Activated CD8-positive, alpha-beta T cell treated with anti-CD3 and anti-CD28 coated beads, Interleukin-2, amount 10 ng/mL, durations not matched to agents 7 days and 5 days (primary cell): ENCODE measurements around the gene GOLT1A. TPM values are rescaled to one million over a fixed set of nuclear protein-coding genes. Genes with fewer than 3 reads are reported as not detected.

Experiments
- ATAC-seq: fragments of 150-1000 bp; cut with Tn5 transposase; one replicate; pipeline ENCODE4 v1.10.0; 2021; ENCODE audit warnings: moderate library complexity
- CTCF ChIA-PET: fragments of 350-600 bp; sonication (Branson Sonifier 250); formaldehyde crosslinking; loops from one replicate; lab custom pipeline; 2021; ENCODE audit warnings: antibody characterized with exemption; lab: Charles Lee
- POLR2A ChIA-PET: fragments of 350-600 bp; sonication (Branson Sonifier 250); formaldehyde crosslinking; loops from one replicate; lab custom pipeline; 2021; ENCODE audit warnings: antibody characterized with exemption; lab: Charles Lee
- DNase-seq: peaks from one replicate; pipeline ENCODE4 v3.0.0-alpha.2; 2020
- H3K27ac Mint-ChIP-seq: one replicate; pipeline ENCODE4 v1.8.0; 2021; ENCODE audit warnings: mild to moderate bottlenecking, mixed read lengths
- H3K27me3 Mint-ChIP-seq: one replicate; pipeline ENCODE4 v1.8.0; 2021; ENCODE audit warnings: low read depth, mixed read lengths
- H3K36me3 Mint-ChIP-seq: one replicate; pipeline ENCODE4 v1.8.0; 2021; ENCODE audit warnings: low read depth, mixed read lengths
- H3K4me1 Mint-ChIP-seq: one replicate; pipeline ENCODE4 v1.8.0; 2021; ENCODE audit warnings: low read depth, mixed read lengths
- H3K4me3 Mint-ChIP-seq: one replicate; pipeline ENCODE4 v1.8.0; 2021; ENCODE audit warnings: mild to moderate bottlenecking, mixed read lengths
- H3K9me3 Mint-ChIP-seq: one replicate; pipeline ENCODE4 v1.8.0; 2022; ENCODE audit warnings: mixed read lengths; ENCODE audit not compliant: insufficient read depth
- total RNA-seq, 2 experiments: library from RNA; stranded (reverse); gene quantifications; one replicate each; pipeline ENCODE4 v1.2.3, GENCODE V29; 2021

Gene GOLT1A
- total RNA-seq, 2 experiments from 2014 or later = not detected

- ATAC-seq = no peak
- Mint-ChIP-seq H3K4me1 (no peaks in the 10 kb centered on the region), H3K9me3 (no peaks in the 10 kb centered on the region), H3K4me3 (no peak overlapping the region), H3K27me3 (no peaks in the 10 kb centered on the region), H3K27ac (no peak overlapping the region), H3K36me3 (no peaks in the 10 kb centered on the region)
- ChIA-PET CTCF (interaction anchor here (1.5 to 3.1 kb wide), 4 partner anchors 16 to 105 kb away, joined by 3 to 63 read pairs (median 4); partner anchors contain the start of gene PLEKHA6), POLR2A (no interaction called here)
- no peak for DNase-seq
These were observed 43.7 kb upstream of the GOLT1A start for GRCh38 chr1:204257446-204257845.

- POLR2A ChIA-PET = no interaction called here
- no peak for ATAC-seq
- Mint-ChIP-seq H3K27me3 (no peaks in the 10 kb centered on the region), H3K36me3 (no peaks in the 10 kb centered on the region), H3K27ac (no peak overlapping the region), H3K4me1 (no peaks in the 10 kb centered on the region), H3K9me3 (no peaks in the 10 kb centered on the region), H3K4me3 (no peak overlapping the region)
- CTCF ChIA-PET = interaction anchor here (1.6 to 3.1 kb wide), 3 partner anchors 15 to 105 kb away, joined by 4 to 63 read pairs (median 4); partner anchors contain the start of gene PLEKHA6
- DNase-seq = no peak
These were observed 42.7 kb upstream of the GOLT1A start for GRCh38 chr1:204256531-204256930.

GRCh38 chr1:204255966-204256365 lies 42.2 kb upstream of the GOLT1A start:
- no peaks in the 10 kb centered on the region for H3K9me3 Mint-ChIP-seq
- no peak overlapping the region for H3K4me3 Mint-ChIP-seq
- ChIA-PET POLR2A (no interaction called here), CTCF (interaction anchor here (2.5 to 3.1 kb wide), 2 partner anchors 106 to 108 kb away, joined by 18 to 63 read pairs; partner anchors contain the start of gene PLEKHA6)
- H3K27ac Mint-ChIP-seq = no peak overlapping the region
- ATAC-seq = no peak
- no peaks in the 10 kb centered on the region for H3K36me3 Mint-ChIP-seq
- DNase-seq = no peak
- no peaks in the 10 kb centered on the region for H3K4me1 Mint-ChIP-seq
- H3K27me3 Mint-ChIP-seq = no peaks in the 10 kb centered on the region

GRCh38 chr1:204255225-204255624 lies 41.4 kb upstream of the GOLT1A start:
- Mint-ChIP-seq H3K27me3 (no peaks in the 10 kb centered on the region), H3K36me3 (no peaks in the 10 kb centered on the region), H3K27ac (no peak overlapping the region), H3K4me3 (no peak overlapping the region), H3K4me1 (no peaks in the 10 kb centered on the region), H3K9me3 (no peaks in the 10 kb centered on the region)
- ChIA-PET POLR2A (no interaction called here), CTCF (interaction anchor here (2.5 kb wide), 1 partner anchor 108 kb away, joined by 18 read pairs; no protein-coding TSS in a partner anchor)
- no peak for ATAC-seq
- DNase-seq = no peak

- Mint-ChIP-seq H3K9me3 (no peaks in the 10 kb centered on the region), H3K36me3 (no peaks in the 10 kb centered on the region), H3K4me3 (no peak overlapping the region), H3K27ac (no peak overlapping the region), H3K27me3 (no peaks in the 10 kb centered on the region), H3K4me1 (no peaks in the 10 kb centered on the region)
- no peak for DNase-seq
- ChIA-PET CTCF (interaction anchor here (0.7 to 2.5 kb wide), 2 partner anchors 109 to 145 kb away, joined by 3 to 18 read pairs; no protein-coding TSS in a partner anchor), POLR2A (interaction anchor here (0.9 kb wide), 1 partner anchor 89 kb away, joined by 3 read pairs; no protein-coding TSS in a partner anchor)
- no peak for ATAC-seq
These were observed 40.4 kb upstream of the GOLT1A start for GRCh38 chr1:204254031-204254661.

- ChIA-PET CTCF (interaction anchor here (1.1 kb wide), 1 partner anchor 147 kb away, joined by 3 read pairs; no protein-coding TSS in a partner anchor), POLR2A (no interaction called here)
- Mint-ChIP-seq H3K27me3 (no peaks in the 10 kb centered on the region), H3K4me3 (no peak overlapping the region), H3K27ac (no peak overlapping the region), H3K9me3 (no peaks in the 10 kb centered on the region), H3K36me3 (no peaks in the 10 kb centered on the region), H3K4me1 (no peaks in the 10 kb centered on the region)
- DNase-seq (no peak), ATAC-seq (no peak)
These were observed 38.3 kb upstream of the GOLT1A start for GRCh38 chr1:204251926-204252689.

GRCh38 chr1:204251286-204251685 lies 37.5 kb upstream of the GOLT1A start:
- H3K4me1 Mint-ChIP-seq = no peaks in the 10 kb centered on the region
- no peaks in the 10 kb centered on the region for H3K27me3 Mint-ChIP-seq
- no peak overlapping the region for H3K27ac Mint-ChIP-seq
- no peak overlapping the region for H3K4me3 Mint-ChIP-seq
- CTCF ChIA-PET = no interaction called here
- no peaks in the 10 kb centered on the region for H3K36me3 Mint-ChIP-seq
- ATAC-seq (no peak), DNase-seq (no peak)
- POLR2A ChIA-PET = no interaction called here
- H3K9me3 Mint-ChIP-seq = no peaks in the 10 kb centered on the region

- Mint-ChIP-seq H3K4me3 (no peak overlapping the region), H3K27me3 (no peaks in the 10 kb centered on the region), H3K27ac (no peak overlapping the region), H3K9me3 (no peaks in the 10 kb centered on the region), H3K36me3 (no peaks in the 10 kb centered on the region), H3K4me1 (no peaks in the 10 kb centered on the region)
- DNase-seq (no peak), ATAC-seq (no peak)
- POLR2A ChIA-PET = no interaction called here
- CTCF ChIA-PET = no interaction called here
These were observed 36.7 kb upstream of the GOLT1A start for GRCh38 chr1:204250428-204251030.

- no peak for ATAC-seq
These were observed 36.1 kb upstream of the GOLT1A start for GRCh38 chr1:204249736-204250427.

GRCh38 chr1:204248954-204249353 lies 35.2 kb upstream of the GOLT1A start:
- ATAC-seq = no peak

More at GRCh38 chr1:204249736-204250427, 36.1 kb upstream of the GOLT1A start:
- Mint-ChIP-seq H3K27me3 (no peaks in the 10 kb centered on the region), H3K4me1 (no peaks in the 10 kb centered on the region), H3K9me3 (no peaks in the 10 kb centered on the region), H3K36me3 (no peaks in the 10 kb centered on the region), H3K4me3 (no peak overlapping the region), H3K27ac (no peak overlapping the region)
- DNase-seq = no peak
- ChIA-PET POLR2A (no interaction called here), CTCF (no interaction called here)

GRCh38 chr1:204246876-204247275 lies 33.1 kb upstream of the GOLT1A start:
- POLR2A ChIA-PET = no interaction called here
- H3K27me3 Mint-ChIP-seq = no peaks in the 10 kb centered on the region
- CTCF ChIA-PET = interaction anchor here (1.5 kb wide), 1 partner anchor 12 kb away, joined by 3 read pairs; no protein-coding TSS in a partner anchor
- no peaks in the 10 kb centered on the region for H3K4me1 Mint-ChIP-seq
- ATAC-seq = no peak
- H3K9me3 Mint-ChIP-seq = no peaks in the 10 kb centered on the region
- H3K36me3 Mint-ChIP-seq = no peaks in the 10 kb centered on the region
- no peak for DNase-seq
- H3K4me3 Mint-ChIP-seq = no peak overlapping the region
- no peak overlapping the region for H3K27ac Mint-ChIP-seq

More at GRCh38 chr1:204248954-204249353, 35.2 kb upstream of the GOLT1A start:
- H3K36me3 Mint-ChIP-seq = no peaks in the 10 kb centered on the region
- H3K4me1 Mint-ChIP-seq = no peaks in the 10 kb centered on the region
- no peak for DNase-seq
- H3K27ac Mint-ChIP-seq = no peak overlapping the region
- H3K4me3 Mint-ChIP-seq = no peak overlapping the region
- ChIA-PET CTCF (interaction anchor here (1.5 kb wide), 1 partner anchor 10 kb away, joined by 7 read pairs; no protein-coding TSS in a partner anchor), POLR2A (interaction anchor here (0.6 kb wide), 1 partner anchor 183 kb away, joined by 3 read pairs; no protein-coding TSS in a partner anchor)
- H3K27me3 Mint-ChIP-seq = no peaks in the 10 kb centered on the region
- no peaks in the 10 kb centered on the region for H3K9me3 Mint-ChIP-seq
